Stromal cell of bone marrow (primary cell): ENCODE measurements around the gene KLF15.

Source experiments
- DNase-seq: peaks from one replicate; pipeline ENCODE4 v3.0.0-alpha.2; 2012; ENCODE audit warnings: low read depth

KLF15 gene

GRCh38 chr3:126389112-126389793 lies 32.0 kb upstream of the KLF15 start:
- peak; percentile 50 for DNase-seq

GRCh38 chr3:126381966-126382365 lies 24.8 kb upstream of the KLF15 start:
- peak; percentile 14 for DNase-seq

GRCh38 chr3:126380011-126380768 lies 23.0 kb upstream of the KLF15 start:
- DNase-seq, result no peak

- DNase-seq, result no peak
Observed at GRCh38 chr3:126378341-126378751, 21.1 kb upstream of the KLF15 start.

GRCh38 chr3:126377211-126377610 lies 20.0 kb upstream of the KLF15 start:
- no peak for DNase-seq

GRCh38 chr3:126376444-126376843 lies 19.2 kb upstream of the KLF15 start:
- DNase-seq, result no peak

DNA sequence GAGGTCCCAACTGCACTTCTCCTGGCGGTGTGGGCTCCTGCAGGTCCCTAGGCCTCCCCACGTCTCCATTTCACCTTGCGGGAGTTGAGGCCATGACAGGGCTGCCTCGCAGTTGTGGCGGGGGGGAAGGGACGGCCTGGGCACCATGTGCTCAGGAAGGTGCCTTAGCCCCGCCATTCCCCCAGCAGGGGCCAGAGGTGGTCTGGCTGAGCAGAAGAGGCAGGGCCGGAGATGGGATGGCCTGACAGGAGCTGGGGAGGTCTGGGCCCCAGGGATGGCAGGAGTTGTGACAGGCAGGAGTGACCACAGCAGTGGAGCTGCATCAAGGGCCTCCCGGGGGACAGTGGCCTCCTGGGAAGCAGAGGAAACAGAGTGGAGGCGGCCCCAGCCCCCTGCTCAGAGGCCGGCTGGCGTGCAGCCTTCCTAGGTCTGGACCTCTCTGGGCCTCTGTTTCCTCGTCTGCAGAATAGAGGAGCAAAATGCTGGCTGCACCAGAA lies 18.7 kb upstream of the KLF15 start:
- DNase-seq, result no peak

GRCh38 chr3:126373682-126374601 lies 16.7 kb upstream of the KLF15 start:
- DNase-seq, result peak; percentile 33

GRCh38 chr3:126373146-126373613 lies 16.0 kb upstream of the KLF15 start:
- DNase-seq, result no peak

DNA sequence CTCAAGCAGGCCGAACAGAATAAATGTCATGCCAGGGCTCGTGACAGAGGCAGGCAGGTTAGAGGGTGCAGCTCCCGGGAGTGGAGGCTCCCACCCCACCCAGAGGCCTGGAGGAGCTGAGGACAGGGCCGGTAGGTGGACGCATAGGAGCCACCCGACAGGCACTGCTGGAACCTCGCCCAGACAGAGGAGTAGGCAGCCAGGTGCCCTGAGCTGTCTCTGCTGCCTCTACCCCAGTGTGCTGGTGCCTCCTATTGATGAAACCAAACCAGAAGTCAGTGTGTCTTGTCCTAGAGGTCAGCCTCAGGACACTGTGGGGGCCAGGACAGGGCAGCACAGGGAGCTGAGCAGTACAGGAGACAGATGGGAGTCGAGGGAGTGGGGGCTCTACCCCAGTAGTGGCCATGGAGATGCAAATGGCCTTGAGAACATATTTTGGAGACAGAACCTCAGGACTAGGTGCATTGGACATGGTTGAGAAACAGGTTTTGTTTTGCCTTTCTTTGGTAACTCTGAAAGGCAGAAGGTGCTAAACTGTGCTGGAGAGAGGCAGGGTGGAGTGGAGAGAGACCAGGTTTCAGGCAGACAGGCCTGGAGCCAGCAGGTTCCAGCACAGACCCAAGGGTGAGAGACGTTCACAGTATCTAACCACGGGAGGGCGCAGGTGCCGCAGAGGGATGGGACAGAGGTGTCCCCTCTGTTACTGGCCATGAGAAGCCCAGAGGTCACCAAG lies 15.4 kb upstream of the KLF15 start:
- DNase-seq, result no peak

DNA sequence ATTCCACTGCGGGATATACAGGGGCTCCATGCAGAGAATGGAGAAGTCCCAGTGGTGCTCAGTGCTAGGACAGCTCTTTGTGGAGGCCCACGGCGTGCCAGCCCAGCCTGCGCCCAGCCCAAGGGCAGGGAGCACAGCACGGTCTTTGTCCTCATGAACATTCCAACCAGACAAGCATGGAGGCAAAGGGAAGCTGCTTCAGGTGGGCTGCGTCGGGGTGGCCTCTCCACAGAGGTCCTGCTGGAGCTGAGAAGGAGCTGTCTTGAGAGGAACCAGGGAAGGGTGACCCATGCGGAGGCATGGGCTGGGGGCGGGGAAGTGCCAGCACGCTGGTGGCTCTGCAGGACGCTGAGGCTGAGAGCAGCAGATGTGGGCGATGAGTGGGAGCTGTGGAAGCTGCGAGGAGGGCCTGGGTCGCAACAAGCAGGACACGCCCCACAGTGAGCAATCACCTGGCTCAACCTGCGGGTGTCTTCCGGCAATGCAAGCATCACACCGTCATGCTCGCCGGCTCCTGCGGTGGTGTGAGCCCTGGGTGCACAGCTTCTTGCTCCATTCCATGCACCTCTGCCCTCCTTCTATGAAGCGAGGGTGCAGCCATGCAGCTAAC lies 14.0 kb upstream of the KLF15 start:
- no peak for DNase-seq

- no peak for DNase-seq
Observed at GRCh38 chr3:126370606-126371005, 13.4 kb upstream of the KLF15 start.

GRCh38 chr3:126370055-126370454 lies 12.8 kb upstream of the KLF15 start:
- no peak for DNase-seq

DNA sequence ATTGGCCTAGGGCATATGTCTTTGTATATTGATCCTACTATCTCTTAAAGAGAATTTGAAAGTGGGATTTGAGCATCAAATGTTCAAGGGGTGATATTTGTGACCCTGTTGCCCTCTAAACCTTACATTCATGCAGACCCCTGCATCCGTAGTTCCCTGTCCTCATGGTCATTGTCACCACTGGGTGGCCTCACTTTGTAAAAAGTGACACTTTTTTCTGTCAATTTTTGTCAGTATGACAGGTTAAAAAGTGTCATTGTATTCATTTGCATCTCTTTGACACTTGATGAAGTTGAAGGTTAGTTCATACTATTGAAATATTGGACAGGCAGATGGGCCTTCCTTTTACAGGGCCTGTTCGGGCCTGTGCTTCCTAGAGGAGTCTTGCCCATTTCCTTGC lies 12.3 kb upstream of the KLF15 start:
- no peak for DNase-seq

GRCh38 chr3:126367316-126367805 lies 10.2 kb upstream of the KLF15 start:
- DNase-seq, result no peak

- no peak for DNase-seq
Observed at GRCh38 chr3:126365351-126366277, 8.4 kb upstream of the KLF15 start.

GRCh38 chr3:126364731-126365301 lies 7.6 kb upstream of the KLF15 start:
- no peak for DNase-seq

- no peak for DNase-seq
Observed at GRCh38 chr3:126364130-126364695, 7.0 kb upstream of the KLF15 start.

DNA sequence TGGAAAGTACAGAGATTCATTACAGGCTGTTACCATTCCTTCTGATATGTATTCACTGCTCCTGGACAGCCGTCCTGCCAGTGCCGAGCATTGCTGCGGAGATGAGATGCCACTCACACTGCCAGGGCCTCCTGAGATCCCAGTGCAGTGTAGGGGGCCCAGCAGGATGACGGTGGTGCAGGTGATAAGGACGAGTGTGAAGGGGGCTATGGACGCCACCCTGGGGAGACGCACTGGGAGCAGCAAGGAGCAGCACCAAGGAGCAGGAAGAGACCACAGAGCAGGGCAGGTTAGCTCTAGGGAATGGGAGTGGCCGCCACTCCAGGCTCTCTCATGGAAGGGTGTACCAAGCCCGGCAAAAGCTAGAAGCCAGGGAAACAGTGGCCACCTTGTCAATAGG lies 4.0 kb upstream of the KLF15 start:
- no peak for DNase-seq
